ENCODE results near the gene TTYH1. TPM values are rescaled to one million over a fixed set of nuclear protein-coding genes. Genes with fewer than 3 reads are reported as not detected.

The TTYH1 gene
- total and polyA plus RNA-seq, 2 of the 8 experiments (the other 6 are each of a cell fraction or from before 2014, with no cell fraction given), result 26.7 to 46.5 TPM

DNA sequence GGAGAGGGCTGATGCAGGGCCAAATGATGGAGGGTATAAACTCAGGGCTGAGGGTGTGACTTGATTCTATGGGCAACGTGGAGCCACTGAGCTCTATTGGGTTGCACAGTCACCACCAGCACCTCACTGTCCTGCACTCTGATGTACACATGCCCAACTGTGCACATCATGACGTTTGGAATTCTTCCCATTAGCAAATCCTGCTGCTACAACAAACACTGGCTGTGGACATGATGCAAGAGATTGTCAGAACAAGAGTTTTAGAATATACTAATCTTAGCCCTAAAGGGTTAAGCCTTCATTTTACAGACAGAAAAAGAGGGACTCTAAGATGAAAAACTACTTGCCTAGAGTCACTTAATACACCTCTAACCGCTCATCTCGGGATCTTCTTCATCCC is 2.4 kb upstream of the TTYH1 start (continued):
- no peak for TF ChIP-seq TBP (IDR thresholded peaks at IDR 0.05; ENCODE audit: low read depth, low read length)
- no peak for TF ChIP-seq PHF8 (conservative IDR thresholded peaks at IDR 0.05; ENCODE audit: low read depth, low read length)

Measured in H1 (cell line).